Sigmoid colon (tissue), 7 donors: ENCODE data around the gene C12orf43. TPM values are rescaled to one million over a fixed set of nuclear protein-coding genes. Genes with fewer than 3 reads are reported as not detected.

Experiments
- DNase-seq: peaks from one replicate; pipeline ENCODE4 v3.0.0-alpha.2; 2019
- H3K27ac ChIP-seq, 4 donors: fragments of 200-600 bp; sonication (generic); one replicate each; pipeline ENCODE4 v1.5.1; 2016 to 2019; ENCODE audit warnings: mild to moderate bottlenecking in 1 of 4
- H3K27me3 ChIP-seq, 3 donors: fragments of 200-600 bp; sonication (generic); one replicate each; pipeline ENCODE4 v1.5.1; 2019; ENCODE audit warnings: mild to moderate bottlenecking in 1 of 3
- H3K36me3 ChIP-seq, 4 donors: fragments of 200-600 bp; sonication (generic); one replicate each; pipeline ENCODE4 v1.5.1; 2016 to 2019
- H3K4me1 ChIP-seq, 4 donors: fragments of 200-600 bp; sonication (generic); one replicate each; pipeline ENCODE4 v1.5.1; 2017 to 2019
- H3K4me3 ChIP-seq, 4 donors: fragments of 200-600 bp; sonication (generic); one replicate each; pipeline ENCODE4 v1.5.1; 2017 to 2019; ENCODE audit warnings: mild to moderate bottlenecking in 2 of 4, moderate library complexity in 1 of 4
- H3K9me3 ChIP-seq, 4 donors: fragments of 200-600 bp in 3 of 4; sonication (generic) in 3 of 4; one replicate each; pipeline versions ENCODE4 v1.5.1 to v1.6.1; 2013 to 2019
- CTCF ChIP-seq, 4 experiments: fragments of 450-650 bp in 3 of 4; fragments of 200-600 bp in 1 of 4; IDR thresholded peaks; one replicate each; pipeline ENCODE4 v1.5.1; 2016 to 2019; ENCODE audit warnings: antibody characterized with exemption in 4 of 4, mild to moderate bottlenecking in 3 of 4, moderate library complexity in 2 of 4
- EP300 ChIP-seq, 4 donors: sonication (generic); formaldehyde crosslinking; IDR thresholded peaks; one replicate each; pipeline ENCODE4 v1.6.1; 2017; ENCODE audit warnings: antibody characterized with exemption in 4 of 4
- POLR2A ChIP-seq, 2 donors: fragments of 450-650 bp; IDR thresholded peaks; one replicate each; pipeline ENCODE4 v1.6.1; 2016; ENCODE audit warnings: antibody characterized with exemption in 2 of 2, mild to moderate bottlenecking in 2 of 2, moderate library complexity in 2 of 2
- POLR2AphosphoS5 ChIP-seq, 4 donors: sonication (generic); formaldehyde crosslinking; IDR thresholded peaks; one replicate each; pipeline ENCODE4 v1.6.1; 2017; ENCODE audit warnings: antibody characterized with exemption in 4 of 4
- WGBS, 2 donors: extraction: QIAGEN DNeasy Blood & Tissue Kit; methylation state at CpG; one replicate each; pipeline ENCODE4 v1.1.7; 2013; 5-methylcytosine and 5-hydroxymethylcytosine counted together
- intact Hi-C: fragments of 100-400 bp; cut with DNase I; formaldehyde crosslinking; loops from one replicate; pipeline ENCODE4 v1.15.1; 2023
- polyA plus RNA-seq, 3 donors: library from polyadenylated mRNA; stranded (reverse); fragments of 200-250 nt; gene quantifications; one replicate each; pipeline ENCODE4 v1.2.3, GENCODE V29; 2013
- total RNA-seq, 4 donors: library from RNA; depleted of rRNA; stranded (reverse); fragments of >200 nt; gene quantifications; one replicate each; pipeline ENCODE4 v1.1.0, GENCODE V29; 2016
- donor health status: healthy with polysubstance abuse.
- donor health status: Bipolar disorder and iron deficiency.
- donor health status: healthy.

The C12orf43 gene
- total and polyA plus RNA-seq, 7 donors = 7.9 to 25.8 (median 12.5) TPM

- Histone ChIP-seq H3K27me3 (no peaks in the 10 kb centered on the region), H3K4me3 (no peak overlapping the region), H3K4me1 (peaks cover 0 to 12% (median 7%) of the 10 kb centered on the region in 4 donors), H3K27ac (no peak overlapping the region), H3K9me3 (no peaks in the 10 kb centered on the region), H3K36me3 (no peaks in the 10 kb centered on the region)
- 91 to 92% methylated on average over 2 of the region's 2 CpGs for WGBS, 2 donors
- intact Hi-C loops = no loop called here
- no peak for DNase-seq
- TF ChIP-seq CTCF (IDR thresholded peaks at IDR 0.05) (no peak), EP300 (IDR thresholded peaks at IDR 0.05) (no peak), POLR2AphosphoS5 (IDR thresholded peaks at IDR 0.05) (no peak), POLR2A (IDR thresholded peaks at IDR 0.05) (no peak)
Measured at GRCh38 chr12:121018860-121019617, 2.8 kb upstream of the C12orf43 start.

GRCh38 chr12:121017966-121018491 is 1.7 kb upstream of the C12orf43 start:
- intact Hi-C loops = no loop called here
- DNase-seq = no peak
- TF ChIP-seq EP300 (IDR thresholded peaks at IDR 0.05) (no peak), POLR2AphosphoS5 (IDR thresholded peaks at IDR 0.05) (no peak), CTCF (IDR thresholded peaks at IDR 0.05) (no peak), POLR2A (IDR thresholded peaks at IDR 0.05) (no peak)
- Histone ChIP-seq H3K27ac (no peak overlapping the region), H3K4me1 (peaks cover 0 to 12% (median 7%) of the 10 kb centered on the region in 4 donors), H3K27me3 (no peaks in the 10 kb centered on the region), H3K4me3 (no peak overlapping the region), H3K36me3 (no peaks in the 10 kb centered on the region), H3K9me3 (no peaks in the 10 kb centered on the region)
- WGBS, 2 donors = 91 to 94% methylated on average over 15 of the region's 15 CpGs

- Histone ChIP-seq H3K4me3 (no peak overlapping the region), H3K27me3 (no peaks in the 10 kb centered on the region), H3K27ac (no peak overlapping the region), H3K4me1 (peaks cover 0 to 12% (median 7%) of the 10 kb centered on the region in 4 donors), H3K9me3 (no peaks in the 10 kb centered on the region), H3K36me3 (peaks cover 8 to 33% (median 14%) of the 10 kb centered on the region in 4 donors)
- DNase-seq = no peak
- TF ChIP-seq EP300 (IDR thresholded peaks at IDR 0.05) = no peak
- WGBS, 2 donors = 78 to 91% methylated on average over 3 of the region's 3 CpGs
- intact Hi-C loops = no loop called here
Measured at GRCh38 chr12:121013715-121014114, 2.6 kb downstream of the C12orf43 start.

GRCh38 chr12:121011820-121012219 is 4.5 kb downstream of the C12orf43 start:
- Histone ChIP-seq H3K4me1 (peaks cover 0 to 12% (median 7%) of the 10 kb centered on the region in 4 donors), H3K4me3 (no peak overlapping the region), H3K27ac (no peak overlapping the region), H3K9me3 (no peaks in the 10 kb centered on the region), H3K36me3 (peaks cover 8 to 49% (median 14%) of the 10 kb centered on the region in 4 donors), H3K27me3 (no peaks in the 10 kb centered on the region)
- TF ChIP-seq POLR2AphosphoS5 (IDR thresholded peaks at IDR 0.05) = no peak
- DNase-seq = no peak
- 87 to 88% methylated on average over 6 of the region's 6 CpGs for WGBS, 2 donors
- intact Hi-C loops = no loop called here

GRCh38 chr12:121010860-121011259 is 5.4 kb downstream of the C12orf43 start:
- DNase-seq = no peak
- intact Hi-C loops = no loop called here
- Histone ChIP-seq H3K9me3 (no peaks in the 10 kb centered on the region), H3K27me3 (no peaks in the 10 kb centered on the region), H3K36me3 (peaks cover 8 to 59% (median 16%) of the 10 kb centered on the region in 4 donors), H3K4me1 (peaks cover 0 to 10% (median 6%) of the 10 kb centered on the region in 4 donors), H3K4me3 (no peak overlapping the region), H3K27ac (no peak overlapping the region)
- no peak for TF ChIP-seq EP300 (IDR thresholded peaks at IDR 0.05)
- no peak for TF ChIP-seq POLR2A (IDR thresholded peaks at IDR 0.05)
- TF ChIP-seq CTCF (IDR thresholded peaks at IDR 0.05) = no peak
- no peak for TF ChIP-seq POLR2AphosphoS5 (IDR thresholded peaks at IDR 0.05)
- WGBS, 2 donors = 93 to 95% methylated on average over 8 of the region's 8 CpGs
